NB4 (cell line): Measurements from ENCODE around the gene SLC22A23.
A peak's percentile ranks its signal among the peaks of the same experiment; 100 is the strongest.

Source experiments
- DNase-seq: peaks from one replicate; pipeline ENCODE4 v3.0.0; 2010; ENCODE audit warnings: low read depth
- H3K4me3 ChIP-seq: one replicate; pipeline ENCODE4 v1.5.1; 2011; ENCODE audit warnings: mild to moderate bottlenecking, low read depth, low read length, moderate library complexity
- CTCF ChIP-seq: IDR thresholded peaks from one replicate; pipeline ENCODE4 v1.5.1; 2012; ENCODE audit warnings: low read depth, low read length
- MAX ChIP-seq: IDR thresholded peaks from 2 replicates; pipeline ENCODE4 v1.6.1; 2011; ENCODE audit warnings: low read depth, low read length
- MYC ChIP-seq: IDR thresholded peaks from 2 replicates; pipeline ENCODE4 v1.6.1; 2011; ENCODE audit warnings: low read depth, low read length
- POLR2A ChIP-seq: IDR thresholded peaks from 2 replicates; pipeline ENCODE4 v1.6.1; 2011; ENCODE audit warnings: mild to moderate bottlenecking; ENCODE audit not compliant: insufficient read length; ENCODE audit errors: extremely low read depth

Gene SLC22A23

GRCh38 chr6:3340894-3341293, 116.0 kb downstream of the SLC22A23 start:
- TF ChIP-seq MAX (no peak), CTCF (no peak)
- no peak for DNase-seq
- H3K4me3 ChIP-seq = no peak overlapping the region

GRCh38 chr6:3340358-3340802, 116.5 kb downstream of the SLC22A23 start:
- TF ChIP-seq MAX (no peak), CTCF (no peak), POLR2A (no peak), MYC (no peak)
- no peak overlapping the region for H3K4me3 ChIP-seq
- no peak for DNase-seq

- TF ChIP-seq POLR2A (no peak), CTCF (no peak)
- H3K4me3 ChIP-seq = no peak overlapping the region
- DNase-seq = no peak
These were observed 117.0 kb downstream of the SLC22A23 start for GRCh38 chr6:3339811-3340210.

GRCh38 chr6:3337521-3338350, 119.1 kb downstream of the SLC22A23 start:
- no peak overlapping the region for H3K4me3 ChIP-seq
- peak; percentile 78 for DNase-seq
- TF ChIP-seq MAX (peak; percentile 39; the same call in 1 of the 2 replicates), POLR2A (no peak)

GRCh38 chr6:3336859-3337515, 119.9 kb downstream of the SLC22A23 start:
- DNase-seq = no peak
- no peak overlapping the region for H3K4me3 ChIP-seq
- TF ChIP-seq POLR2A (no peak), MAX (no peak), CTCF (no peak), MYC (no peak)

- TF ChIP-seq MYC = no peak
- no peak for TF ChIP-seq MAX
- TF ChIP-seq POLR2A = no peak
- no peak for TF ChIP-seq CTCF
- DNase-seq = no peak
- H3K4me3 ChIP-seq = no peak overlapping the region
These were observed 120.6 kb downstream of the SLC22A23 start for GRCh38 chr6:3336066-3336786.
